Ovary (tissue), 9 donors: ENCODE measurements around the gene EIF3M. TPM values are rescaled to one million over a fixed set of nuclear protein-coding genes. Genes with fewer than 3 reads are reported as not detected.

Experiments
- DNase-seq, 5 donors: peaks; one replicate each; pipeline ENCODE4 v3.0.0-alpha.2; 2019 to 2020
- H3K27ac ChIP-seq, 2 donors: fragments of 200-600 bp; one replicate each; pipeline versions ENCODE4 v1.5.1 to v1.8.0; 2019 to 2022
- H3K27me3 ChIP-seq: fragments of 200-600 bp; one replicate; pipeline ENCODE4 v1.8.0; 2022
- H3K36me3 ChIP-seq: fragments of 200-600 bp; sonication (generic); one replicate; pipeline ENCODE4 v1.5.1; 2019
- H3K4me1 ChIP-seq: one replicate; pipeline ENCODE4 v1.8.1; 2013; ENCODE audit warnings: mild to moderate bottlenecking, moderate library complexity; ENCODE audit not compliant: insufficient read depth
- H3K4me3 ChIP-seq: fragments of 200-600 bp; sonication (generic); one replicate; pipeline ENCODE4 v1.5.1; 2017
- H3K9me3 ChIP-seq, 2 donors: fragments of 200-600 bp in 1 of 2; sonication (generic) in 1 of 2; one replicate each; pipeline versions ENCODE4 v1.5.1 to v1.8.1; 2013 to 2019; ENCODE audit warnings: mild to moderate bottlenecking in 1 of 2, moderate library complexity in 1 of 2
- CTCF ChIP-seq, 3 donors: fragments of 450-650 bp in 2 of 3; fragments of 200-600 bp in 1 of 3; IDR thresholded peaks; one replicate each; pipeline versions ENCODE4 v1.5.1 to v1.8.0; 2016 to 2022; ENCODE audit warnings: antibody characterized with exemption in 3 of 3, mild to moderate bottlenecking in 1 of 3
- EP300 ChIP-seq: sonication (generic); formaldehyde crosslinking; IDR thresholded peaks from one replicate; pipeline ENCODE4 v1.6.1; 2017; ENCODE audit warnings: antibody characterized with exemption
- POLR2A ChIP-seq: fragments of 450-650 bp; IDR thresholded peaks from one replicate; pipeline ENCODE4 v1.6.1; 2017; ENCODE audit warnings: antibody characterized with exemption, mild to moderate bottlenecking, moderate library complexity
- WGBS, 3 donors: extraction: QIAGEN DNeasy Blood & Tissue Kit in 1 of 3; methylation state at CpG; one replicate each; pipeline versions ENCODE4 v1.1.5 to v1.1.7; 2013 to 2017; 5-methylcytosine and 5-hydroxymethylcytosine counted together
- intact Hi-C, 4 donors: fragments of 100-400 bp; cut with DNase I; formaldehyde crosslinking; loops; one replicate each; pipeline versions ENCODE4 v1.11.0 to v1.15.1; 2022 to 2023
- polyA plus RNA-seq, 2 donors: library from polyadenylated mRNA; stranded (reverse); fragments of 200-250 nt in 1 of 2; fragments of 350-450 nt in 1 of 2; fragmentation: Illumina TruSeq in 1 of 2; extraction: RNeasy Lipid Tissue Mini Kit (QIAGEN cat#74804) in 1 of 2; gene quantifications; one replicate each; pipeline ENCODE4 v1.2.3, GENCODE V29; 2013 to 2014
- total RNA-seq, 7 donors: library from RNA; depleted of rRNA in 2 of 7; stranded (reverse); fragments of >200 nt in 2 of 7; fragmentation: NEBNext Ultra II Directional in 3 of 7; extraction: Animal tissue kit (Norgen Biotek cat#: 25700) in 3 of 7; gene quantifications; one replicate each; pipeline versions ENCODE4 v1.1.0 to v1.2.4, GENCODE V29; 2016 to 2023
- donor health status: DM: no; HTN: no; CAD: no; lungs with moderate emphysema.
- donor health status: DM: no; HTN: no; CAD: no.
- donor health status: Bipolar disorder and iron deficiency.
- donor health status: DM: yes; HTN: yes; CAD: no.
- donor health status: DM: no; HTN: no; CAD: no.
- donor health status: DM: yes; HTN: yes; CAD: no.

The EIF3M gene
- total and polyA plus RNA-seq, 9 donors, result 273 to 571 (median 366) TPM

DNA sequence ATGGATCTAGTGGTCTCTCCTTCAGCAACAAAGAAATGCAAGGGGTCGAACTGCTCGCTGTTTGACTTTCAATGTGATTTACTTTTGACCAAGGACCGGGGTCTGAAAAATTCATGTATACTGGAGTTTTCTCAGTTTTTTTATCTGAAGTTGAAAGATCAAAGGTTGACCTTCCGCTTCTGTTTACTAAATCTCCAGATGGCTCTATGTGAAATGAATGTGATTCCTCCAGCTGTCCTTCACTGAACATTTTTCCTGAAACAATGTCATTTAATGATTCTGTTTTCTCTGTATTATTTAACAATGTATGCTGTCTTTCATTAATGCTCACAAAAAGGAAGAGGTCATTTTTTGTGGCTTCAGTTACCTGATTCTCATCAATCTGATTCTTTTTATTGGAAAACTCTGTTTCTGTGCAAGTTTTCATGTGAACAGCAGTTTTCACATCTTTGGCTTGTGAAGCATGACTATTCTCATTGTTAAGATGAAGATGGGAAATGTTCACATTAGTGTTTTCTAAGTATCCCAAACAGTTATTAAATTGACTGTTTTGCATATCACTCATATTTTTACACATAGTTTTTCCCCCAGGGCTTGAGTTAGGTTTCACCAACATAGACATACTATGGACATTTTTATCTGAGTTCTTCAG lies 30.0 kb downstream of the EIF3M start:
- 15 to 49% (median 16%) methylated on average over 4 of the region's 4 CpGs for whole genome bisulfite sequencing, 3 donors

DNA sequence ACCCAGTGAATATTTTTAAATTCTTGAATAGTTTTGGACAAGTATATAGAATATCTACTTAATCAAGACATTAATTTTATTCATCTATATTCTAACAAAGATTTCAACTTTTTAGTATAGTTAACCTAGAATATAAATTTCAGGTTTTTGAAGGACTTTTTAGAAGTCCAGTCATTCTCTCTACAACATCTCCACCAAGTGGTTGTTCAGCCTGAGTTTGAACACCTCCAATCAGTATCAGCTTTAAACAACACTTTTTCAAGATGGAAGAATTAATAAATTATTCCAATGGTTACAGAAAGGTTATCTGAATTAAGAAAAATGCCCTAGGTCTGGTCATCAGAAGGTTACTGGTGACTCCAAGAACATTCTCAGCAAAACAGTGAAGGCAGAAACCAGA lies 31.8 kb downstream of the EIF3M start:
- H3K27ac ChIP-seq, result no peak overlapping the region

More for the DNA sequence above, 30.0 kb downstream of the EIF3M start:
- Histone ChIP-seq H3K27me3 (no peaks in the 10 kb centered on the region), H3K9me3 (no peaks in the 10 kb centered on the region), H3K4me3 (no peak overlapping the region), H3K27ac (no peak overlapping the region), H3K4me1 (no peaks in the 10 kb centered on the region), H3K36me3 (no peaks in the 10 kb centered on the region)
- intact Hi-C loops, result loop anchor here in 3 of 4 donors (5.0 to 10.0 kb wide), 3 partner anchors 176 to 289 kb away; partner anchors contain the start of gene WT1 (in 3 of the 3)
- no peak for DNase-seq
- TF ChIP-seq EP300 (no peak), POLR2A (no peak), CTCF (IDR thresholded peaks at IDR 0.05) (no peak)

GRCh38 chr11:32616903-32617302 lies 33.3 kb downstream of the EIF3M start:
- H3K4me3 ChIP-seq, result no peak overlapping the region
- H3K27ac ChIP-seq, result no peak overlapping the region
- intact Hi-C loops, result loop anchor here in 3 of 4 donors (5.0 to 10.0 kb wide), 3 partner anchors 182 to 295 kb away; partner anchors contain the start of gene WT1 (in 1 of the 3)
- H3K4me1 ChIP-seq, result no peaks in the 10 kb centered on the region
- DNase-seq, result no peak
- 86 to 88% (median 87%) methylated on average over 4 of the region's 4 CpGs for WGBS, 3 donors
- no peaks in the 10 kb centered on the region for H3K36me3 ChIP-seq
- TF ChIP-seq EP300, result no peak
- TF ChIP-seq POLR2A, result no peak
- no peak for TF ChIP-seq CTCF (IDR thresholded peaks at IDR 0.05)
- no peaks in the 10 kb centered on the region for H3K27me3 ChIP-seq
- no peaks in the 10 kb centered on the region for H3K9me3 ChIP-seq

More for the DNA sequence above, 31.8 kb downstream of the EIF3M start:
- H3K36me3 ChIP-seq, result no peaks in the 10 kb centered on the region
- no peaks in the 10 kb centered on the region for H3K27me3 ChIP-seq
- TF ChIP-seq EP300, result no peak
- TF ChIP-seq CTCF (IDR thresholded peaks at IDR 0.05), result peak in 2 of 3 donors; percentile 49 to 62
- TF ChIP-seq POLR2A, result no peak
- H3K4me1 ChIP-seq, result no peaks in the 10 kb centered on the region
- intact Hi-C loops, result loop anchor here in 3 of 4 donors (5.0 to 10.0 kb wide), 3 partner anchors 181 to 293 kb away; partner anchors contain the start of gene WT1 (in 1 of the 3)
- no peak overlapping the region for H3K4me3 ChIP-seq
- H3K9me3 ChIP-seq, result no peaks in the 10 kb centered on the region
- DNase-seq, result peak in 1 of 5 donors; percentile 28

- no peak for DNase-seq
- no peaks in the 10 kb centered on the region for H3K27me3 ChIP-seq
- H3K9me3 ChIP-seq, result no peaks in the 10 kb centered on the region
- no peak for TF ChIP-seq EP300
- TF ChIP-seq CTCF (IDR thresholded peaks at IDR 0.05), result no peak
- TF ChIP-seq POLR2A, result no peak
- no peaks in the 10 kb centered on the region for H3K4me1 ChIP-seq
- H3K4me3 ChIP-seq, result no peak overlapping the region
- intact Hi-C loops, result no loop called here
- no peak overlapping the region for H3K27ac ChIP-seq
- no peaks in the 10 kb centered on the region for H3K36me3 ChIP-seq
Observed at GRCh38 chr11:32630844-32631243, 47.2 kb downstream of the EIF3M start.
